ENCODE results near the gene SLC7A7. TPM values are rescaled to one million over a fixed set of nuclear protein-coding genes. Genes with fewer than 3 reads are reported as not detected.
"Not testable (repeated sequence)": the region's sequence is repeated elsewhere in the genome, so short reads cannot be mapped to it uniquely, and the experiment has no call there.

SLC7A7 gene
- total and polyA plus RNA-seq, 8 donors, result 3.1 to 29.4 (median 8.1) TPM; not detected in 2

GRCh38 chr14:22764382-22764781 lies 50.9 kb downstream of the SLC7A7 start:
- intact Hi-C loops (cut with DNase I; ENCODE audit: low total_unique reads), result no loop called here
- no peak overlapping the region for H3K27ac ChIP-seq
- no peak for TF ChIP-seq POLR2AphosphoS5 (IDR thresholded peaks at IDR 0.05)
- no peak for TF ChIP-seq POLR2A (IDR thresholded peaks at IDR 0.05)
- no peak for TF ChIP-seq CTCF (IDR thresholded peaks at IDR 0.05)
- TF ChIP-seq EP300 (IDR thresholded peaks at IDR 0.05), result no peak
- WGBS, 5 donors, result 72 to 83% (median 81%) methylated on average over 4 of the region's 4 CpGs
- no peak for DNase-seq
- H3K27me3 ChIP-seq, result no peaks in the 10 kb centered on the region
- H3K4me1 ChIP-seq, result peaks cover 12 to 25% (median 19%) of the 10 kb centered on the region in 4 donors
- H3K9me3 ChIP-seq, result peaks cover 0 to 14% (median 7%) of the 10 kb centered on the region in 4 donors
- H3K36me3 ChIP-seq, result peaks cover 1 to 43% (median 16%) of the 10 kb centered on the region in 4 donors
- H3K4me3 ChIP-seq, result no peak overlapping the region

GRCh38 chr14:22761734-22762133 lies 53.5 kb downstream of the SLC7A7 start:
- 92 to 100% (median 95%) methylated on average over 1 of the region's 1 CpG for WGBS, 5 donors
- no peak overlapping the region for H3K4me3 ChIP-seq

GRCh38 chr14:22757972-22758650 lies 57.1 kb downstream of the SLC7A7 start:
- H3K27ac ChIP-seq; DNase-seq; H3K27me3 ChIP-seq; intact Hi-C loops (cut with DNase I; ENCODE audit: low total_unique reads); H3K4me1 ChIP-seq; H3K4me3 ChIP-seq: not testable (repeated sequence)
- peaks cover 0 to 27% (median 0%) of the 10 kb centered on the region in 4 donors for H3K36me3 ChIP-seq
- 85 to 96% (median 91%) methylated on average over 9 to 10 of the region's 10 CpGs for whole genome bisulfite sequencing, 5 donors
- H3K9me3 ChIP-seq, result peaks cover 0 to 14% (median 7%) of the 10 kb centered on the region in 4 donors

More at GRCh38 chr14:22761734-22762133, 53.5 kb downstream of the SLC7A7 start:
- no peaks in the 10 kb centered on the region for H3K27me3 ChIP-seq
- intact Hi-C loops (cut with DNase I; ENCODE audit: low total_unique reads), result no loop called here
- H3K27ac ChIP-seq, result no peak overlapping the region
- peaks cover 0 to 14% (median 7%) of the 10 kb centered on the region in 4 donors for H3K9me3 ChIP-seq
- H3K4me1 ChIP-seq, result peaks cover 0 to 5% (median 0%) of the 10 kb centered on the region in 4 donors
- no peak for DNase-seq
- TF ChIP-seq POLR2A (IDR thresholded peaks at IDR 0.05) (no peak), EP300 (IDR thresholded peaks at IDR 0.05) (no peak), POLR2AphosphoS5 (IDR thresholded peaks at IDR 0.05) (no peak)
- peaks cover 0 to 27% (median 0%) of the 10 kb centered on the region in 4 donors for H3K36me3 ChIP-seq

- Histone ChIP-seq H3K9me3 (no peaks in the 10 kb centered on the region), H3K36me3 (no peaks in the 10 kb centered on the region), H3K4me1 (peaks cover 0 to 7% (median 0%) of the 10 kb centered on the region in 4 donors), H3K27me3 (no peaks in the 10 kb centered on the region), H3K4me3 (no peak overlapping the region), H3K27ac (no peak overlapping the region)
- intact Hi-C loops (cut with DNase I; ENCODE audit: low total_unique reads), result no loop called here
- TF ChIP-seq EP300 (IDR thresholded peaks at IDR 0.05) (no peak), POLR2AphosphoS5 (IDR thresholded peaks at IDR 0.05) (no peak), CTCF (IDR thresholded peaks at IDR 0.05) (no peak), POLR2A (IDR thresholded peaks at IDR 0.05) (no peak)
- DNase-seq, result peak in 1 of 2 donors; percentile 44
- WGBS, 5 donors, result 36 to 53% (median 41%) methylated on average over 6 of the region's 6 CpGs
Measured at GRCh38 chr14:22753586-22753985, 61.6 kb downstream of the SLC7A7 start.

- no peak for TF ChIP-seq EP300 (IDR thresholded peaks at IDR 0.05)
- TF ChIP-seq CTCF (IDR thresholded peaks at IDR 0.05), result no peak
- TF ChIP-seq POLR2AphosphoS5 (IDR thresholded peaks at IDR 0.05), result no peak
- no peak for TF ChIP-seq POLR2A (IDR thresholded peaks at IDR 0.05)
Measured at GRCh38 chr14:22752422-22752821, 62.8 kb downstream of the SLC7A7 start.

More at GRCh38 chr14:22752422-22752821, 62.8 kb downstream of the SLC7A7 start:
- no peak overlapping the region for H3K27ac ChIP-seq
- intact Hi-C loops (cut with DNase I; ENCODE audit: low total_unique reads), result no loop called here
- DNase-seq, result no peak
- H3K36me3 ChIP-seq, result no peaks in the 10 kb centered on the region
- WGBS, 5 donors, result 38 to 62% (median 54%) methylated on average over 8 of the region's 8 CpGs
- H3K27me3 ChIP-seq, result no peaks in the 10 kb centered on the region
- H3K9me3 ChIP-seq, result no peaks in the 10 kb centered on the region
- peaks cover 0 to 10% (median 0%) of the 10 kb centered on the region in 4 donors for H3K4me1 ChIP-seq
- no peak overlapping the region for H3K4me3 ChIP-seq
